CD4-positive, alpha-beta T cell treated with Interferon alpha-2 for 1 hour (primary cell): ENCODE measurements around the gene OR2V1.
"Not testable (repeated sequence)": the region's sequence is repeated elsewhere in the genome, so short reads cannot be mapped to it uniquely, and the experiment has no call there.

ENCODE experiments used
- DNase-seq, 2 donors: peaks; one replicate each; pipeline ENCODE4 v3.0.0-alpha.2; 2020 to 2022

OR2V1 gene

DNA sequence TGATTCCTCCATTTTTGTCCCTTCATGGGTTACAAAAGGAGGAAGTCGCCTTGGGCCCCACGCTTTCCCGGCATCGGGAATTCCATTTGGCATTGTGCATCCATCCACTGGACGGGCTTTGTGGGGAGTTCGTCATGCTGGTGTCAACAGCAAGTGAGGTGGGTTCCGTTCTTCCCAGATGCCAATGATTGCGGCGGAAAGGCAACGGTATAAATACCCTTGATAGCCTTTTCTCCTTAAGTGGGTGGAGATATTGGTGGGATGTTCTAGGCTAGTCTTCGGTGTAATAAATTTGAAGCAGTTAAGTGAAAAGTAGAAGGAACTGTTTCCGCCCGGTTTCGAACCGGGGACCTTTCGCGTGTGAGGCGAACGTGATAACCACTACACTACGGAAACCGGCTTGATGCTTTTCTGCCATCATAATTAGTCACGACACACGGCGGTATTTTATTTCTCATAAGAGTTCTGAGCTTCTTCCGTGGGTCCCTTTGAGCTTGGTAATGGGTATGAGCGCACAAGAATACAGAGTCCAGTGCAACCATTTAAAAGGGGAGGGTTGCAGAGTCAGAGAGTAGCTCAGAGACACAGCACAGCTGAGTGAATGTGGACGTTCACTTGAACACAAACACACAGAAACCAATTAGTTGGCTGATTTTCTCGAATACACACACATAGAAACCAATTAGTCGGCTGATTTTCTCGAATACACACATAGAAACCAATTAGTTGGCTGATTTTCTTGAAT, 28.9 kb downstream of the OR2V1 start:
- not testable (repeated sequence) for DNase-seq

DNA sequence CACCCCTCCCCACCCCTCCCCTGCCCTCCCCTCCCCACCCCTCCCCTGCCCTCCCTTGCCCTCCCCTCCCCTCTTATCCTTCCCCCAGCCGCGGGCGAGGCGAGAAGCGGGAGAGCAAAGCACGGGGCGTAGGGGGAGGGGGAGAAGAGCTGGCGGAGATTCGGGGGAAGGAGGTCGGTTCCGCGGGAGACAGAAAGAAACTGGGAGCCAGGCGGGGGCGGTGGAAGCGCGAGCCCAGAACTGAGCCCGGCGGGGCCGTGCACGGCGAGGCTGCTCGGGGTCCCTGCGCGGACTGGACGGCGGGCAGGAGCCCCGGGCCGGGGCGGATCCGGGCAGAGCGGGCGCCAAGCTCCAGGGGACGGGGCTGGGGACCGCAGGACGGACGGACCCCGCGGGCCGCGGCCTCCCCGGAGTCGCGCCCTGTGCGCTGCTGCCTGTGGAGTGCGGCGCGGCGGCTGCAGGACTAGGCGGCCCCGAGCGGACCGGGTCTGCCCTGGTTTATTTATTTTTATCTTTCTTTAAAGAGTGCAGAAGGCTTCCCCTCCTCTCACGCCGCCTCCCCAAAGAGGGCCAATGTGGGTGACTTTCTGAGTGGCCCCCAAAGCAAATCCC, 29.8 kb downstream of the OR2V1 start:
- DNase-seq = not testable (repeated sequence)

DNA sequence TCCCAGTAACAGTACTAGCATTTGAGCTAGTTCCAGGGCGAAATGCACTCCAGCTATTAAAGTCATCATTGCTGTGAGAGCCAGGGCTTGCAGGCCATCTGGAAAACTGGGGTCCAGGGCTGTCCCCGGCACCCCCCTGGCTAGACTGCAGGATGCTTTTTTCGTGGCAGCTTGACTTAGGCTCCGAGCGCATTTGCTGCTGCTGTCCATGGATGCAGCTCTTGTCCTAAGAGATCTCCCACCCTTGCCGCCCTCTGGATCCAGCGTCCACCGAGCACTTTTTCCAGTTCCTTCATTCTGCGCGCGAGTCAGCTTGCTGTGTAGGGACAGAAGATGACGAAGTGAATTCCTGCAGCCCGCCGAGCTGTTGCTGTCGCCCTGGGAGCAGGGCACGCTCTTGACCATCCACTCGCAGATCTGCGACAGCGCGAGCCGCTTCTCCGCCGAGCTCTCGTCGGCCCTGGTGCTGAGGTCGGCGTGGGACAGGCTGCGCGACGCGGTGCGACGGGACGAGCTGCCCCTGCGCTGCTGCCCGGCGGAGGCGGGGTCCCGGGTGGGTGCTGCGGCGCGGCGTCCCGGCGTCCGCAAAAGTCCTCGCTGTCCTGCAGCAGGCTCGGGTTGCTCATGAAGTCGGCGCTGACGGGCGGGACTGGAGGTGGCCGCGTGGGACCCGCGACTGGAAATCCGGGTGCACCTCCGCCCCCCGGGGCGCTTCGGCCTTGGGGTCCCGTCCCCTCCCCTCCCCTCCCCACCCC, 30.7 kb downstream of the OR2V1 start:
- DNase-seq = no peak

DNA sequence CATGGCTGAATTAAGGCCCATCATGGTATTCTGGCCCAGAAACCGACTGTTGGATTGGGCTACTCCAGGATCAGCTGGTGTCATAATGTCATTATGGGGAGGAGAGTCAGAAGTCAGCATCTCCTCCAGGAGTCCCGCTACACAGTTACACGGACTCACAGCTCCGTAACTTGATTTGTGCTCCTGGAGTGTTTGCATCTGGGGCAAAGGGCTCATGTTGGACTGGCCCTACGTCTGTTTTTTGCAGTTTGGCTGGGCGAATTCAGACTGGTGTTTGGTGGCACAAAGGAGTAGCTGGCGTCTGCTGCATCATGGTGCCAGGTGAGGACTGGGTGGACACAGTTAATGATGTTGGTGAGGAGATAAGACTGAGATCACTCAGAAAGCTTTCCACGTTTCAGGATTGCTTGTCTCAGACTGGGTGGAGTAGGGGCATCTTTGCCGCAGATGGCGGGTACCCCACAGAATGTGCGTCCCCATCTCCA, 31.3 kb downstream of the OR2V1 start:
- no peak for DNase-seq

DNA sequence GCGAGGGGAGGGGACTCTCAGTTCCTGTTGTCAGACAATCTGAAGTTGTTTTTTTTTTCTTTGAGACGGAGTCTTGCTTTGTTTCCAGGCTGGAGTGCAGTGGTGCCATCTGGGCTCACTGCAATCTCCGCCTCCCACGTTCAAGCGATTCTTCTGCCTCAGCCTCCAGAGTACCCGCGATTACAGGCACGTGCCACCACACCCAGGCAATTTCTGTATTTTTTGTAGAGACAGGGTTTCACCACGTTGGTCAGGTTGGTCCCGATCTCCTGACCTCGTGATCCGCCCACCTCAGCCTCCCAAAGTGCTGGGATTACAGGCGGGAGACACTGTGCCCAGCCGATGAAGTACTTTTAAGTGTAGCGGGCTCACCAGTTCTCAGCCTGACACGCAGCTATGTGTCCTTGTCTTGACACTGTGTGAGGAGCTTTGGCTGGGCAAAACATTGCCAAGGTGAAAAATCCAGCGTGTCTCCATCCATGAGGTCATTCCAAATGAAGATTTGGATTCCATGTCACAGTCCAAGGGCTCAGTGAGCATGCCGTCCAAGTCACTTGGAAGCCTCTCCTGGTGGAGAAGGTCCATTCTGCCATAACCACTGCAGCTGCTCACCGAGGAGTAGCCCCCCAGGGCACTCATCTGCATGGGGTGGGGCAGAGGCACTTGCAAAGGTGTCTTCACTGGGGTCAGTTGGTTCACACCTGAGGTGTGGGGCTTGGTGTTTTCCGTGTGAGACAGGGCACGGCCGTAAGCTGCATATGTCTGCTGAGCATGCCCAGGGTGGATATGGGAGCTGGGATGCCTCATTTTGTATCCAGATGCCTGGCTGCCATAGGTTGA, 32.0 kb downstream of the OR2V1 start:
- no peak for DNase-seq

DNA sequence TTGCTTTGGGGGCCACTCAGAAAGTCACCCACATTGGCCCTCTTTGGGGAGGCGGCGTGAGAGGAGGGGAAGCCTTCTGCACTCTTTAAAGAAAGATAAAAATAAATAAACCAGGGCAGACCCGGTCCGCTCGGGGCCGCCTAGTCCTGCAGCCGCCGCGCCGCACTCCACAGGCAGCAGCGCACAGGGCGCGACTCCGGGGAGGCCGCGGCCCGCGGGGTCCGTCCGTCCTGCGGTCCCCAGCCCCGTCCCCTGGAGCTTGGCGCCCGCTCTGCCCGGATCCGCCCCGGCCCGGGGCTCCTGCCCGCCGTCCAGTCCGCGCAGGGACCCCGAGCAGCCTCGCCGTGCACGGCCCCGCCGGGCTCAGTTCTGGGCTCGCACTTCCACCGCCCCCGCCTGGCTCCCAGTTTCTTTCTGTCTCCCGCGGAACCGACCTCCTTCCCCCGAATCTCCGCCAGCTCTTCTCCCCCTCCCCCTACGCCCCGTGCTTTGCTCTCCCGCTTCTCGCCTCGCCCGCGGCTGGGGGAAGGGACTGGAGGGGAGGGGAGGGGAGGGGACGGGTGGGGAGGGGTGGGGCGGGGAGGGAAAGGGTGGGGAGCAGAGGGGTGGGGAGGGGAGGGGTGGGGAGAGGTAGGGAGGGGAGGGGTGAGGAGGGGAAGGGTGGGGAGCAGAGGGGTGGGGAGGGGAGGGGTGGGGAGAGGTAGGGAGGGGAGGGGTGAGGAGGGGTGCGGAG, 33.0 kb downstream of the OR2V1 start:
- DNase-seq = not testable (repeated sequence)

DNA sequence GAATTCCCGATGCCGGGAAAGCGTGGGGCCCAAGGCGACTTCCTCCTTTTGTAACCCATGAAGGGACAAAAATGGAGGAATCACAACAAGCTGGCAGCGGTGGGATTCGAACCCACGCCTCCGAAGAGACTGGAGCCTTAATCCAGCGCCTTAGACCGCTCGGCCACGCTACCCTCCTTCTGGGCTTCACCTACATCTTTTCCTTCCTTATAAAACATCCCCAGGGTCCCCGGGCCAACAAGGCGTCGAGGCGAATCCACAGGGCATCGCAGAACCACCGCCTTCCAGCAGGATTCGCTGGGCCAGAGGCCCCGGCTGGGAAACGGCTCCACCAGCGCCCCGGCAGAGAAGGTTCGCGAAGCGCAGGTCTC, 33.6 kb downstream of the OR2V1 start:
- not testable (repeated sequence) for DNase-seq

DNA sequence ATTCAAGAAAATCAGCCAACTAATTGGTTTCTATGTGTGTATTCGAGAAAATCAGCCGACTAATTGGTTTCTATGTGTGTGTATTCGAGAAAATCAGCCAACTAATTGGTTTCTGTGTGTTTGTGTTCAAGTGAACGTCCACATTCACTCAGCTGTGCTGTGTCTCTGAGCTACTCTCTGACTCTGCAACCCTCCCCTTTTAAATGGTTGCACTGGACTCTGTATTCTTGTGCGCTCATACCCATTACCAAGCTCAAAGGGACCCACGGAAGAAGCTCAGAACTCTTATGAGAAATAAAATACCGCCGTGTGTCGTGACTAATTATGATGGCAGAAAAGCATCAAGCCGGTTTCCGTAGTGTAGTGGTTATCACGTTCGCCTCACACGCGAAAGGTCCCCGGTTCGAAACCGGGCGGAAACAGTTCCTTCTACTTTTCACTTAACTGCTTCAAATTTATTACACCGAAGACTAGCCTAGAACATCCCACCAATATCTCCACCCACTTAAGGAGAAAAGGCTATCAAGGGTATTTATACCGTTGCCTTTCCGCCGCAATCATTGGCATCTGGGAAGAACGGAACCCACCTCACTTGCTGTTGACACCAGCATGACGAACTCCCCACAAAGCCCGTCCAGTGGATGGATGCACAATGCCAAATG, 34.1 kb downstream of the OR2V1 start:
- DNase-seq = not testable (repeated sequence)

DNA sequence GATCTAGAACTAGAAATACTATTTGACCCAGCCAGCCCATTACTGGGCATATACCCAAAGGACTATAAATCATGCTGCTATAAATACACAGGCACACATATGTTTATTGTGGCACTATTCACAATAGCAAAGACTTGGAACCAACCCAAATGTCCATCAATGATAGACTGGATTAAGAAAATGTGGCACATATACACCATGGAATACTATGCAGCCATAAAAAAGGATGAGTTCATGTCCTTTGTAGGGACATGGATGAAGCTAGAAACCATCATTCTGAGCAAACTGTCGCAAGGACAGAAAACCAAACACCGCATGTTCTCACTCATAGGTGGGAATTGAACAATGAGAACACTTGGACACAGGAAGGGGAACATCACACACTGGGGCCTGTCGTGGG, 35.8 kb downstream of the OR2V1 start:
- not testable (repeated sequence) for DNase-seq

DNA sequence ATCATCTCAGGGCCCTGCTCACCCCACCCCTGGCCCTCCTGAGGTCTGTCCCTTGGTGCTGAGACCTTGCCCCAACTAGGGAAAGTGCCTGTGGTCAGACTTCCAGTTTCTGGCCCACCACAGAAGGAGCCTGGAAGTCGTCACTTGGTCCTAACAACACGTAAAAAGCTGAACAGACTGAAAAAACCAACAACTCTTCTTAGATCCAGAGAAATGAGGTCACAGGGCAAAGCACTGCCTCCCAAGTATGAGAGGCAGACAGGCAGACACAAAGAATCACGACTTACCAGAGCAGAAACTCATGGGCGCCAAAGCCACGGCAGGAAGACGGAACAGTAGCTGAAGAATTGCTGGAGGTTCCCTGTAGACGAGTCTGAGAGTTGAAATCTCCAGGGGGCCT, 38.5 kb downstream of the OR2V1 start:
- DNase-seq = no peak

DNA sequence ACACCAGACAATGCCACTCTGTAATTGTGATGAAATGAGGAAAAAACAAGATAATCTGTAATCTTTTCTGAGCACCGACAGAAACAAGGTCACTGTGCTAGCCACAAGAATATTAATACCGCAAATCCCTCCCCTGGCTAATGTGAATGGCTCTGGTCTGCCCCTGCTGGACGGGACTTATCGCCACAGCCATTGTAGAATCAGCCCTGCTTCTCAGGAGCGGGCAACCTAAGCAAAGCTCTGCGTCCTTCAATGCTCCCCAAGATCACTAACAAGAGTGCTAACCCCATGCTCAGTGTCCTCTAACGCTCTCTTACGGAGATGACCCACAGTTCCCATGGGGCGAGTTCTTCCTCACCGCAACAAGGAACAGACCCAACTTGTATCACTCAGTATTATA, 42.7 kb downstream of the OR2V1 start:
- no peak for DNase-seq

DNA sequence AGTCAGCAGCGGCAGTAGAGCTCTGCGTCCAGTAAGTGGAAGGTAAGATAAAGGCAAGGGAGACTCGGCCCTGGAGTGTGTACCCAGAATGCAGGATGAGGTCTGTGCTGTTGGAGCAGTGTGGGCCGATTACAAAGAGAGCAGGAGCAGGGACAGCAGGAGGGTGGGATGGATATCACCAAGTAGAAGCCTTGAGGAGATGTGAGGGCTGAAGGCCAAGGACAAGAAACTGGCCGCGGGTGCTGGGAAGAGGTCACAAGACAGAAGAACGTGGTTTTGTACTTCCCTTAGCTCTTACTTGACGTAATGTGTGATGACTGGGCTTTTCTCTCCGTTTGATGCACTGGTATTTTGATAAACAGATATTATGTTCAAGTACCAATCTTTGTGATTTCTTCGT, 43.7 kb downstream of the OR2V1 start:
- no peak for DNase-seq

DNA sequence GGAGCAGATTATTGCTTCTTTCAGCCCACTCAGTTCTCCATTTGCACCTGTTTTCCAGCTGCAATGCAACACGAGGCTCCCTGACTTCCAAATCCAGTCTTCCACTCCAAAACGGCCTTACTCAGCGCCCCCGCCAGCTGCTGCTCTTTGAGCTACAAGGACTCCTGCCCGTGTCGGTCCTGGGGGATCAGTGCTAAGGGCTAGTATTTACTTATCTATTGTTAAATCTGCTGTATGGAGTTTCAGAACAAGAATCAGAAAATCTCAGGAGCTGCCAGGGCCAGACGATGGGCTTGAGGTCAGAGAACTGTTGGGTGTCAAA, 44.1 kb downstream of the OR2V1 start:
- DNase-seq = no peak

DNA sequence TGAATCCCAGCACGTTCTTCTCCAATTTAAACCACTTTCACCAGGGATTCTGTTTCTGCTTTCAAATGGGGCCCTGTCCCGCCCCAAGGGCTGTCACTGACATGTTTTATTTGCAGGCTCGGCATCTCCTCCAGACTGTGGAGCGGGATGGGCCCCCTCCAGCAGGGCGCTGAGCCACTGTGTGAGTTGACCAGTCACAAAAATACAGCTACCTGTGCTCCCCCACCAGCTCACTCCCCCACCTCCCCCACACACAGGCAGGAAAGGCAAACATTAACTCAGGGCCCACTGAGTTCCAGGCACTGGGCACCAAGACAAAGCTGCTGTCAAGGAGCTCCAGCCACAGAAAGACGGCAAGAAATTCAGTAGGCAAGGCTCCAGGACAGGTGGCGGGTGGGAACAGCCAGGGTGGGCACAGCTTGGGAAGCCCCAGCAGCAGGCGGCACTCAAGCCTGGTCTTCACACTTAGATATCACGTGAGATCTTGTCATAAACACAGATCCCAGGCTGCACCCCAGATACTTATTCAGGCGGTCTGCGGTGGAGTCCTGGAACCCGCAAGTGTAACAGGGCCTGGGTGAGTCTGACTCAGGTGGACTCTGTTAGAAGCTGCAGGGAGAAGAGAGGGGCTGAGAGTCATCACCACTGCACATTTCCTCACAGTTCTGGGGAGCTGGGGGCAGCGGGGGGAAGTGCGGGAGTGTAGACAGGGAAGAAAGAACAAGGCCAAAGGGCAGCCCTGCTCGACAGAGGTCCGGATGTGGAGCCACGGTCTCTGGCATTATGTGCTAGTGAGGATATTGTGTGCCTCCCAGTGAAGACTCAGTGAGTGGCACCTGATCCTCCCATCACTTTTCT, 44.7 kb downstream of the OR2V1 start:
- no peak for DNase-seq

DNA sequence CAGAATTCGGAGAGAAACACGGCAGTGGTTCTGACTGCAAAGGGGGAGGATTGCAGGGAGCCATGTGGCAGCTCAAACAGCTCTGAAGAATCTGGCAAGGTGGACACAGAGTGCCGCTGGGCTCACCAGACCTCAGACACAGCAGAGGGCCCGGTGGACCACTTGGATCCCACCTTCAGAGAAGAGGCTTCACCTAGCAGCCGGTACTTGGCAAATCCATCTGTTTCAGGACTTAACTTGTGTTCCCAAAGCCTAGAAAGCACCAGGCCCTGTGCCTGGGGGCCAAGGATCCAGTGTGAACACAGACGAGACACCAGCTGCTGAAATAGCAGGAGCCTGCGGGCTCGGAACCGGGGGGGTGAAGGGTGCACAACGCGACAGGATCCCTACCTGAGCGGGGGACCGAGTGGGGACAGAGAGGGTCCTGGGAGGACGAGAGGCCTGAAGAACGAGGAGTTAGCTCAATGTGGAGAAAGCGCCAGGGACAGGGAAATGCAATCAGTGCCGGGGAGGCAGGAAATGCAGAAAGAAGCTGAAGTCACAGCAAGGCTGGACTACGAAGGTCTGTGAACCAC, 46.3 kb downstream of the OR2V1 start:
- DNase-seq = no peak

DNA sequence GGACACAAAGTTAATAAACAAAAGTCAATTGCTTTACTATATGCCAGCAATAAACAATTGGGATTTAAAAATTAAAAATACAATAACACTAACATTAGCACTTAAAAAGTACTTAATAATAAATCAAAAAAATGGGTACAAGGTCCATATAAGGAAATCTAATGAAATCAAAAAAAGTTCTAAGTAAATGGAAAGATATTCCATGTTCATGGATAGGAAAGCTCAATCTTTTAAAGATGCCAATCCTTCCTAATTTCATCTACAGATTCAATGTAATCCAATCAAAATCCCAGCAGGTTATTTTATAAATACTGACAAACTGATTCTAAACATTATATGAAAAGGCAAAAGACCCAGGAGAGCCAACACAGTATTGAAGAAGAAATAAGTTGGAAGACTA, 49.0 kb downstream of the OR2V1 start:
- no peak for DNase-seq

DNA sequence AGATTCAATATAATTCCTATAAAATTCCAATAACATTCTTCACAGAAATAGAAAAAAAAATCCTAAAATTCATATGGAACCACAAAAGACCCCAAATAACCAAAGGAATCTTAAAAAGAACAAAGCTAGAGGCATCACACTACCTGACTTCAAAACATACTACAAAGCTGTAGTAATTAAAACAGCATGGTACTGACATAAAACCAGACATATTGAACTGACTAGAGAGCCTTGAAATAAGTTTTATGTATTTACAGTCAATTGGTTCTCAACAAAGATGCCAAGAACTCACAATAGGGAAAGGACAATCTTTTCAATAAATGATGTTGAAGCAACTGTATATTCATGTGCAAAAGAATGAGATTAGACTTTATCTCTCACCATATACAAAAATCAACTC, 54.0 kb downstream of the OR2V1 start:
- DNase-seq = no peak
